Epithelial cell of proximal tubule (primary cell): Measurements from ENCODE around the gene DPYSL4. TPM values are rescaled to one million over a fixed set of nuclear protein-coding genes. Genes with fewer than 3 reads are reported as not detected.

Experiments used
- DNase-seq: peaks from one replicate; pipeline ENCODE4 v3.0.0-alpha.2; 2011; ENCODE audit warnings: low read depth
- H3K4me3 ChIP-seq: 2 replicates; pipeline ENCODE4 v1.5.1; 2011; ENCODE audit warnings: low read depth, mild to moderate bottlenecking, low read length
- total RNA-seq: library from RNA; depleted of rRNA; stranded (reverse); fragments of >200 nt; gene quantifications from 2 replicates; pipeline ENCODE4 v1.2.3, GENCODE V29; 2015
- TF ChIP-seq, protein P1 (sequence below): conservative IDR thresholded peaks from 2 replicates; pipeline ENCODE4 v1.5.1; 2012; ENCODE audit warnings: low read depth, mild to moderate bottlenecking, low read length

DPYSL4 gene
- total RNA-seq, 1 donor from 2014 or later: 3.3 TPM

DNA sequence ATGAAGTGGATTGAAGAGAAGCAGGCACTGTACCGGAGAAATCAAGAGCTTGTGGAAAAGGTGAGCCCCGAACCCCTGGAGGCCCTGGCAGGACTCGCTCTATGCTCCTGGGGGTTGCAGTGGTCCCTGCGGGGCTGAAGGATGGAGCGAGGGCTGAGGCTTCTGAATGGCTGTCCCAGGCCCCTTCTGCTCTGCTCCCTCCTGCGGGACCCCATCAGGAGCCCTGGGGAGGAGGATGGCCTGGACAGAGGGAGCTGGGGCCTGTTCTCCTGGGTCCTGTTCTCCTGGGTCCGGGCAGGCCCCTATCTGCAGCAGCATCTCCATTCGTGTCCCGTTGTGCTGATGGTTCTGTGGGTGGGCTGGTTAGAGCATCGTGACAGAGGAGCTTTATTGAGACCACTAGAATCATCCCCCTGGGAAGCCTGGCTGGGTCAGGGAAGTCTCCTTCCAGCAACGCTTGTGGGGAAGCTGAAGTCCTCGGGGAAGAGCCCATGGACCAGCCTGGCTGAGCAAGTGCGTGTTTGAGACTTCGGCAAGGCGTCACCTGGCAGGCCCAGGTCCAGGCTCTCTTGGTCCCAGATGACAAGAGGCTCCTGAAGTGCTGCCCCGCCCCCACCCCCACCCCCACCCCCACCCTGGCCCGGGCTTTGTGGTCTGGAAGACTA lies 41.1 kb upstream of the DPYSL4 start:
- no peak overlapping the region for H3K4me3 ChIP-seq
- TF ChIP-seq, protein P1, sequence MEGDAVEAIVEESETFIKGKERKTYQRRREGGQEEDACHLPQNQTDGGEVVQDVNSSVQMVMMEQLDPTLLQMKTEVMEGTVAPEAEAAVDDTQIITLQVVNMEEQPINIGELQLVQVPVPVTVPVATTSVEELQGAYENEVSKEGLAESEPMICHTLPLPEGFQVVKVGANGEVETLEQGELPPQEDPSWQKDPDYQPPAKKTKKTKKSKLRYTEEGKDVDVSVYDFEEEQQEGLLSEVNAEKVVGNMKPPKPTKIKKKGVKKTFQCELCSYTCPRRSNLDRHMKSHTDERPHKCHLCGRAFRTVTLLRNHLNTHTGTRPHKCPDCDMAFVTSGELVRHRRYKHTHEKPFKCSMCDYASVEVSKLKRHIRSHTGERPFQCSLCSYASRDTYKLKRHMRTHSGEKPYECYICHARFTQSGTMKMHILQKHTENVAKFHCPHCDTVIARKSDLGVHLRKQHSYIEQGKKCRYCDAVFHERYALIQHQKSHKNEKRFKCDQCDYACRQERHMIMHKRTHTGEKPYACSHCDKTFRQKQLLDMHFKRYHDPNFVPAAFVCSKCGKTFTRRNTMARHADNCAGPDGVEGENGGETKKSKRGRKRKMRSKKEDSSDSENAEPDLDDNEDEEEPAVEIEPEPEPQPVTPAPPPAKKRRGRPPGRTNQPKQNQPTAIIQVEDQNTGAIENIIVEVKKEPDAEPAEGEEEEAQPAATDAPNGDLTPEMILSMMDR: no peak
- no peak for DNase-seq

DNA sequence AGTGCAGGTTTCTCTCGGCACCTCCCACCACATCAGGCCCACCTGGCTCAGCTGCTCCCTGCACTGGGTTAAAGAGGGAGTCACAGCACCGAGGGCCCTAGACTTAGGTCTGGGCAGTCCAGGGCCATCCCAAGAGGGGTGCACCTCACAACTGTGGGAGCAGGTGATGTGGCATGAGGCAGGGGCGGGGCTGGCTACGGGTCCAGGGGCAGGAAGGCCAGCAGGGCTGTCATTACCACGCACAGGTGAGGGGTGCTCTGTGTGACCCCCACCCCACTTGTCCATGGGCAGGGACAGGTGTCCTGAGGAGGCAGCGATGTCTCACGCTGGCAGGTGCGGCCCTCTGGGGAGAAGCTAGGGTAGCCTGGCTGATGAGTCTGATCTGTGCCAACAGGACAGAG lies 40.5 kb upstream of the DPYSL4 start:
- no peak overlapping the region for H3K4me3 ChIP-seq
- TF ChIP-seq, protein P1: no peak
- no peak for DNase-seq

DNA sequence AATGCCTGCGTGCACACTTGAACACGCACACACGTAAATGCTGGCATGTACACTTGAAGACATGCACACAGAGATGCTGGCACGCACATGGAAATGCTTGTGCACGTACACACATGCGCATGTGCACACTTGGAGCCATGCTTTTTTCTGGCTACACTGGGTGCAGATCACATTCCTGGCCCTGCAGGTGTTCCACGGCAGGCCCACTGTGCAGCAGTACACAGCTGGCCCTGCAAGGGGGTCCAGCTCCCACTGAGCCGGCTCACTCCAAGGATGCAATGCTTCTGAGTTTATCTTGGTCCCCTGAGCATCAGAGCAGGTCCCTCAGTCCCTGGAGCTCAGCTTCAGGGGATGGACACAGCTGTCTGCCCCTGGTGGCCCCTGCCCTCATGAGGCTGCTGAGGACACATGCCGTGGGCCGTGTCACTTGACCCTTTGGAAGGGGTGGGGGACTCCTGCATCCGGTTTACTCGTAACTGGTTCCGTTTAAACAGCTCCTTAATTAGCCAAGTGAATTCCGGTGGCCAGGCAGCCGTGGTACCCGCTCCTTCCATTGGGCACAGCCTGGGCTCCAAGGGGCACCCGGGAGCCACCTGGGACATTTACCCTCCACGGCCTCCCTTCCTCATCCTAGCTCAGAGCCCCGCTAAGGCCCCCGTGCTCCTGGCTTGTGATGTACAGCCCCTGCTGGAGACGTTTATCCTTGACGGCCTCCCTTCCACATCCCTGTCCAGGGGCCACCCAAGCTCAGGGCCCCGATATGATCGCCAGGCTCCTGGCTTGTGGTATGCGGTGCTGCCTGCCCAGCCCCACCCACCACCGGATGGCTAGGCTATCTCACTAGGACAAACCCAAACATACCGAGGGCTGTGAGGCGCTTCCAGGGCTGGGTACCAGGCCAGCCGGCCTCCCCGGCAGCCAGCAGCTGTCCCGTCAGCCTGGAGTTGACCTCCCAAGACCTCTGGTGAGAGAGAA lies 39.5 kb upstream of the DPYSL4 start:
- DNase-seq: no peak
- no peak overlapping the region for H3K4me3 ChIP-seq
- TF ChIP-seq, protein P1: no peak

DNA sequence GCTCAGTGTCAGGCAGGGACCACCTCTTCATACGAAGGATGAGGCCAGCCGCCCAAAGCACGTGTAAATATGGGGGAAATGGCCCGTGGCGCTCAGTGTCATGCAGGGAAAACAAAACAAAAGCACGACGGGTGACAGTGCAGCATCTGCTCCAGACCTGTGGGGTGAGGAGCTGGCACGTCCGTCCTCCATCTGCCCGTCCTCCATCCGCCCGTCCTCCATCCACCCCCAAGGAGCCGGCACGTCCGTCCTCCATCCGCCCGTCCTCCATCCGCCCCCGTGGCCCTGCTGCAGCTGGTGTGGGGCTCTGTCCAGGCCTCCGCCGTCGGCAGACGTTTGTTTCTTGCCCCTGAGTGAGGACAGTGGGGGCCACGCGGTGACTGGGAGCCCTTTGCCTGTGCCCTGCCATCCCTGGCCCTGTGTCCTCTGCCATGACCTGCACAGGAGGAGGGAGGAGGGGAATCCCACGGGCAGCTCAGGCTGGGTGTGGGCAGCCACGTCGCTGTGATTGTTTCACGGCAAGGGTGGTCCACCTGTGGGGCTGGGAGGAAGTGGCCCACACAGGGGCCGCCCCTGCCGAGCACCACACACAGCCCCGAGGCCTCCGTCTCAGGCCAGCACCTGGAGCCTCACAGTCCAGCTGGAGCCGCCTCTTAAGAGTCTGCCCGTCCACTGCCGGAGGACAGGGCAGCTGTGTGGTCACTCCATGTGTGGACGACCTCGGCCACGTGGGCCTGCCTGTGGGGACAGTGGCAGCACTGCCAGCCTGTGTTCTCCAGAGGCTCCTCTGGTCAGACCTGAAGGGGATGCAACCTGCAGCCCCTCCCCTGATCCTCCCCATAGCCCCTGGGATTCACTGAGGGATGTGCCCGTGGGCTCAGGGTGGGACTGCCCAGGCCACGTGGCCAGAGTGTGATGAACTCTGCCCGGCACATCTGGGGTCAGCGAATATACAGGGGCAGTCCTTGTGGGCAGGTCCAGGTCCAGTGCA lies 38.2 kb upstream of the DPYSL4 start:
- H3K4me3 ChIP-seq: no peak overlapping the region
- DNase-seq: no peak
- TF ChIP-seq, protein P1: no peak

DNA sequence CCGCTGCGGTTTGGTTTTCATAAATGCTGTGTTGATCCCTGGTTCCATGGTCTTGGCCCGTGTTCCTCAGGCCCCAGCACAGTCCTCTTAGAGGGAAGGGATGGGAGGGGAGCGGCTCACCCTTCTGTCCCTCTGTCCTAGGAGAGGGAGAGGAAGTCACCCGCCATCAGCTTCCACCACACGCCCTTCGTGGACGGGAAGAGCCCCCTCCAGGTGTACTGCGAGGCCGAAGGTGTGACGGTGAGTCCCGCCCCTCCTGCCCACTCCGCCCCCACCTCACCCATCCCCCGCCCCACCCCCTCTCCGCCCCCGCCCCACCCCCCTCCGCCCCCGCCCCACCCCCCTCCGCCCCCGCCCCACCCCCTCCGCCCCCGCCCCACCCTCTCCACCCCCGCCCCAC lies 37.5 kb upstream of the DPYSL4 start:
- DNase-seq: no peak
- TF ChIP-seq, protein P1: no peak
- H3K4me3 ChIP-seq: no peak overlapping the region

DNA sequence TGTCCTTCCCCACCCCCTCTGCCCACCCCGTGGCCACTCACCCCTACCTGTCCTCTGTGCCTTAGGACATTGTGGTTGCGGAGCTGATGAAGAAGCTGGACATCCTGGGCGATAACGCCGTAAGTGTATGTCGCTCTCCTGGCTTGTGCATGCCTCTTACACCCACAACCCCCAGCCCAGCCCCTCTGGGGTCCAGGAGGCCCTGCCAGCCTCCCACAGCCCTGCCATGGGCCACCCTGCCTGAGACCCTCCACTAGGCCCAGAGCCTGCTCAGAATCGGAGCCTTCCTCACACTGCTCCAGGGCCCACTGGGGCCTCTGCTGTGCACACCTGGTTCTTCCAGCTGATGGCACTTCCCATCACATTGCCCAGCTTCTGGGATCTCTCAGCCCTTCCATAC lies 36.8 kb upstream of the DPYSL4 start:
- DNase-seq: no peak
- H3K4me3 ChIP-seq: no peak overlapping the region
- TF ChIP-seq, protein P1: no peak
